IMR-90 (cell line): ENCODE data around the gene MYH9. TPM values are rescaled to one million over a fixed set of nuclear protein-coding genes. Genes with fewer than 3 reads are reported as not detected.
A peak's percentile ranks its signal among the peaks of the same experiment; 100 is the strongest.

Experiments used
- ATAC-seq: fragments of 200-7000 bp; cut with Tn5 transposase; 2 replicates; pipeline ENCODE4 v1.9.1; 2020; ENCODE audit warnings: low read depth, mild to moderate bottlenecking, moderate library complexity
- BruUV-seq: library from RNA; stranded (reverse); fragments of 400-500 nt; replicated peaks from 2 replicates; lab custom pipeline; 2021; lab: Mats Ljungman, UMichigan
- CTCF ChIA-PET: fragments of 300-600 bp; formaldehyde crosslinking; extraction: SDS; loops from one replicate; lab custom pipeline; 2021; ENCODE audit warnings: antibody characterized with exemption; lab: Yijun Ruan, JAX
- POLR2A ChIA-PET: fragments of 300-600 bp; sonication (Branson Sonifier 250); formaldehyde crosslinking; loops from one replicate; lab custom pipeline; 2022; ENCODE audit warnings: antibody characterized with exemption; ENCODE audit not compliant: unreplicated experiment; lab: Charles Lee
- DNase-seq: peaks from one replicate; pipeline ENCODE4 v3.0.0; 2013
- H2AFZ ChIP-seq: replicated peaks from 2 replicates; pipeline ENCODE3; 2013; ENCODE audit warnings: low read length, mild to moderate bottlenecking; ENCODE audit not compliant: poor library complexity
- H2AK5ac ChIP-seq: 2 replicates; pipeline ENCODE4 v1.6.1; 2013; ENCODE audit warnings: low read depth, low read length, inconsistent platforms
- H2AK9ac ChIP-seq: replicated peaks from 2 replicates; pipeline ENCODE3; 2013; ENCODE audit warnings: mild to moderate bottlenecking, low read depth, low read length, moderate library complexity; ENCODE audit not compliant: poor library complexity
- H2BK120ac ChIP-seq: 2 replicates; pipeline ENCODE4 v1.6.1; 2013; ENCODE audit warnings: low read depth, low read length, inconsistent platforms
- H2BK15ac ChIP-seq: 3 replicates; pipeline ENCODE4 v1.6.1; 2013; ENCODE audit warnings: low read depth, low read length, inconsistent platforms
- H2BK20ac ChIP-seq: 2 replicates; pipeline ENCODE4 v1.6.1; 2013; ENCODE audit warnings: low read depth, mild to moderate bottlenecking, inconsistent platforms, low read length, moderate library complexity
- H2BK5ac ChIP-seq: 2 replicates; pipeline ENCODE4 v1.6.1; 2013; ENCODE audit warnings: mild to moderate bottlenecking, low read depth, low read length, inconsistent platforms; ENCODE audit not compliant: poor library complexity, severe bottlenecking
- H3K14ac ChIP-seq: replicated peaks from 2 replicates; pipeline ENCODE4 v1.6.1; 2013; ENCODE audit warnings: low read depth, low read length, inconsistent platforms
- H3K18ac ChIP-seq: 2 replicates; pipeline ENCODE4 v1.6.1; 2013; ENCODE audit warnings: low read depth, low read length, control low read depth
- H3K23ac ChIP-seq: 2 replicates; pipeline ENCODE4 v1.6.1; 2013; ENCODE audit warnings: low read depth, low read length, inconsistent platforms
- H3K27ac ChIP-seq: 2 replicates; pipeline ENCODE4 v1.5.1; 2013; ENCODE audit warnings: mild to moderate bottlenecking, control low read depth, low read length; ENCODE audit not compliant: insufficient read depth
- H3K27me3 ChIP-seq: 2 replicates; pipeline ENCODE4 v1.6.1; 2013; ENCODE audit warnings: low read length; ENCODE audit not compliant: control insufficient read depth, insufficient read depth
- H3K36me3 ChIP-seq: 2 replicates; pipeline ENCODE4 v1.6.1; 2013; ENCODE audit warnings: low read length, mixed read lengths; ENCODE audit not compliant: control insufficient read depth, insufficient read depth
- H3K4ac ChIP-seq: 2 replicates; pipeline ENCODE4 v1.6.1; 2013; ENCODE audit warnings: low read depth, low read length, inconsistent platforms
- H3K4me1 ChIP-seq: 2 replicates; pipeline ENCODE4 v1.6.1; 2013; ENCODE audit warnings: low read length, mixed read lengths; ENCODE audit not compliant: control insufficient read depth, insufficient read depth
- H3K4me2 ChIP-seq: 2 replicates; pipeline ENCODE4 v1.6.1; 2013; ENCODE audit warnings: low read depth, mild to moderate bottlenecking, control low read depth, low read length, moderate library complexity
- H3K4me3 ChIP-seq: 2 replicates; pipeline ENCODE4 v1.5.1; 2013; ENCODE audit warnings: low read depth, mild to moderate bottlenecking, control low read depth, low read length, moderate library complexity; ENCODE audit not compliant: insufficient read depth
- H3K56ac ChIP-seq: 2 replicates; pipeline ENCODE4 v1.6.1; 2013; ENCODE audit warnings: low read length, inconsistent platforms; ENCODE audit not compliant: insufficient read depth; ENCODE audit errors: extremely low read depth
- H3K79me1 ChIP-seq, 2 experiments: 2 replicates each; pipeline ENCODE4 v1.6.1; 2013; ENCODE audit warnings: low read length in 2 of 2, inconsistent platforms in 1 of 2, low read depth in 1 of 2
- H3K9ac ChIP-seq: 2 replicates; pipeline ENCODE4 v1.6.1; 2013; ENCODE audit warnings: low read depth, low read length, control low read depth
- H3K9me1 ChIP-seq: 2 replicates; pipeline ENCODE4 v1.6.1; 2013; ENCODE audit warnings: low read length, inconsistent platforms; ENCODE audit not compliant: insufficient read depth
- H3K9me3 ChIP-seq: 2 replicates; pipeline ENCODE4 v1.6.1; 2013; ENCODE audit warnings: low read length; ENCODE audit not compliant: control insufficient read depth, insufficient read depth
- H4K20me1 ChIP-seq: 2 replicates; pipeline ENCODE4 v1.6.1; 2013; ENCODE audit warnings: low read length, inconsistent platforms; ENCODE audit not compliant: insufficient read depth
- H4K5ac ChIP-seq: 2 replicates; pipeline ENCODE4 v1.6.1; 2013; ENCODE audit warnings: mild to moderate bottlenecking, low read depth, low read length, control low read depth
- H4K8ac ChIP-seq, 2 experiments: 2 replicates each; pipeline ENCODE4 v1.6.1; 2013; ENCODE audit warnings: low read depth in 2 of 2, low read length in 2 of 2, control low read depth in 1 of 2, inconsistent platforms in 1 of 2
- H4K91ac ChIP-seq: 2 replicates; pipeline ENCODE4 v1.6.1; 2013; ENCODE audit warnings: low read depth, low read length, inconsistent platforms; ENCODE audit not compliant: insufficient read depth
- BHLHE40 ChIP-seq: fragments of 150-350 bp; IDR thresholded peaks from 2 replicates; pipeline ENCODE4 v1.6.1; 2016; ENCODE audit warnings: mild to moderate bottlenecking, low read depth, low read length
- CEBPB ChIP-seq: IDR thresholded peaks from 2 replicates; pipeline ENCODE4 v1.6.1; 2012; ENCODE audit warnings: low read depth, low read length, improper control_type of control experiment
- CTCF ChIP-seq: conservative IDR thresholded peaks from 2 replicates; pipeline ENCODE4 v1.5.1; 2012; ENCODE audit warnings: mild to moderate bottlenecking, low read depth, low read length, improper control_type of control experiment
- ELK1 ChIP-seq: fragments of 150-350 bp; IDR thresholded peaks from 2 replicates; pipeline ENCODE4 v1.6.1; 2016; ENCODE audit warnings: low read depth, mild to moderate bottlenecking, low read length, moderate library complexity, borderline replicate concordance
- FOS ChIP-seq: fragments of 150-350 bp; IDR thresholded peaks from 2 replicates; pipeline ENCODE4 v1.6.1; 2016; ENCODE audit warnings: low read depth, low read length
- MAFK ChIP-seq: IDR thresholded peaks from 2 replicates; pipeline ENCODE4 v1.6.1; 2012; ENCODE audit warnings: low read depth, low read length, improper control_type of control experiment
- MAZ ChIP-seq: IDR thresholded peaks from 2 replicates; pipeline ENCODE4 v1.6.1; 2012; ENCODE audit warnings: low read depth, mild to moderate bottlenecking, low read length, improper control_type of control experiment, moderate library complexity, borderline replicate concordance
- MXI1 ChIP-seq: IDR thresholded peaks from 2 replicates; pipeline ENCODE4 v1.6.1; 2012; ENCODE audit warnings: low read depth, mild to moderate bottlenecking, low read length, moderate library complexity, borderline replicate concordance
- NFE2L2 ChIP-seq: fragments of 150-350 bp; IDR thresholded peaks from 2 replicates; pipeline ENCODE4 v1.6.1; 2016; ENCODE audit warnings: low read depth, mild to moderate bottlenecking, low read length
- POLR2A ChIP-seq: IDR thresholded peaks from 2 replicates; pipeline ENCODE4 v1.6.1; 2012; ENCODE audit warnings: mild to moderate bottlenecking, low read depth, low read length
- RAD21 ChIP-seq: IDR thresholded peaks from 2 replicates; pipeline ENCODE4 v1.6.1; 2012; ENCODE audit warnings: low read length, improper control_type of control experiment
- RCOR1 ChIP-seq: IDR thresholded peaks from 2 replicates; pipeline ENCODE4 v1.6.1; 2012; ENCODE audit warnings: mild to moderate bottlenecking, low read length, improper control_type of control experiment; ENCODE audit not compliant: insufficient replicate concordance
- SMC3 ChIP-seq: fragments of 150-350 bp; IDR thresholded peaks from 2 replicates; pipeline ENCODE4 v1.6.1; 2016; ENCODE audit warnings: low read depth, mild to moderate bottlenecking, antibody characterized with exemption, low read length, moderate library complexity
- USF2 ChIP-seq: fragments of 150-350 bp; IDR thresholded peaks from 2 replicates; pipeline ENCODE4 v1.6.1; 2017; ENCODE audit warnings: mild to moderate bottlenecking, antibody characterized with exemption, low read length, low read depth
- WGBS, 2 experiments: methylation state at CpG; one replicate each; pipeline versions ENCODE4 v1.1.5 to v1.1.7; 2013; ENCODE audit warnings: missing lambda C conversion rate in 2 of 2; ENCODE audit not compliant: insufficient read length in 1 of 2; ENCODE audit errors: extremely low coverage in 2 of 2; 5-methylcytosine and 5-hydroxymethylcytosine counted together
- dilution Hi-C: fragments of 300-500 bp; cut with HindIII; formaldehyde crosslinking; loops from one replicate; pipeline ENCODE4 v1.14.3; 2018; ENCODE audit warnings: low sequenced_read_pairs; ENCODE audit not compliant: unreplicated experiment
- in situ Hi-C: fragments of 300-500 bp; cut with MboI; formaldehyde crosslinking; loops from 3 replicates; pipeline ENCODE4 v1.14.3; 2019; ENCODE audit warnings: low sequenced_read_pairs, inconsistent platforms, mixed read lengths
- intact Hi-C: fragments of 100-400 bp; cut with micrococcal nuclease; formaldehyde crosslinking; loops from 2 replicates; pipeline ENCODE4 v1.10.0; 2022
- polyA plus RNA-seq, 3 experiments: library from polyadenylated mRNA; depleted of rRNA; stranded (reverse); fragments of >200 nt; gene quantifications; 2 replicates each; pipeline ENCODE4 v1.2.3, GENCODE V29; 2012; ENCODE audit warnings: low replicate concordance in 1 of 3
- total RNA-seq: library from RNA; depleted of rRNA; stranded (reverse); fragments of >200 nt; gene quantifications from 2 replicates; pipeline ENCODE4 v1.2.3, GENCODE V29; 2012

Gene MYH9
- total and polyA plus RNA-seq, 2 of the 4 experiments (the other 2 are of a cell fraction), result 475 to 554 TPM

GRCh38 chr22:36321797-36322601, 65.8 kb downstream of the MYH9 start:
- Histone ChIP-seq H3K23ac (peak overlapping the region; percentile 34; the same call in 1 of the 2 replicates), H3K4me1 (peaks cover 29% of the 10 kb centered on the region), H4K8ac (peak overlapping the region in 1 of 2 experiments; percentile 75; a peak in 3 of 4 replicates), H3K18ac (no peak overlapping the region), H2AK5ac (peak overlapping the region; percentile 52), H2AFZ (peak overlapping the region; percentile 33), H4K20me1 (peaks cover 87% of the 10 kb centered on the region), H3K79me1 (peaks cover 49 to 93% of the 10 kb centered on the region in 2 experiments), H3K9me3 (no peaks in the 10 kb centered on the region), H3K27me3 (no peaks in the 10 kb centered on the region), H3K36me3 (peaks cover 92% of the 10 kb centered on the region), H4K91ac (no peak overlapping the region), H3K4me2 (no peak overlapping the region), H3K9ac (no peak overlapping the region), H2BK15ac (no peak overlapping the region; the same call in 2 of the 3 replicates), H2BK5ac (peak overlapping the region; percentile 61), H3K14ac (0 out of 2 replicates have a peak overlapping the region, but pooled peaks have one; percentile 28), H2AK9ac (peak overlapping the region; percentile 70), H3K9me1 (peaks cover 46% of the 10 kb centered on the region), H3K56ac (no peak overlapping the region), H3K27ac (peak overlapping the region; percentile 87; the same call in 1 of the 2 replicates), H3K4me3 (no peak overlapping the region), H4K5ac (no peak overlapping the region), H2BK20ac (no peak overlapping the region), H2BK120ac (peak overlapping the region; percentile 17), H3K4ac (peak overlapping the region; percentile 100; the same call in 1 of the 2 replicates)
- in situ Hi-C loops, result no loop called here
- dilution Hi-C loops, result no loop called here
- BruUV-seq, result no TSS peak
- intact Hi-C loops, result no loop called here
- WGBS, 2 experiments, result 99% methylated on average over 25 of the region's 37 CpGs; no CpG with 5 or more reads in 1 of the 2 experiments
- no peak for DNase-seq
- ATAC-seq, result no peak
- POLR2A ChIA-PET, result no interaction called here
- TF ChIP-seq BHLHE40 (no peak), RAD21 (no peak), MAFK (no peak), FOS (no peak), MXI1 (no peak), POLR2A (no peak), CTCF (no peak), USF2 (no peak), SMC3 (no peak), CEBPB (no peak), NFE2L2 (no peak), MAZ (no peak), RCOR1 (no peak), ELK1 (no peak)
- CTCF ChIA-PET, result no interaction called here
